IMR-90 (cell line): ENCODE measurements around the gene EHHADH. TPM values are rescaled to one million over a fixed set of nuclear protein-coding genes. Genes with fewer than 3 reads are reported as not detected.

Experiments
- ATAC-seq: fragments of 200-7000 bp; cut with Tn5 transposase; 2 replicates; pipeline ENCODE4 v1.9.1; 2020; ENCODE audit warnings: low read depth, mild to moderate bottlenecking, moderate library complexity
- BruUV-seq: library from RNA; stranded (reverse); fragments of 400-500 nt; replicated peaks from 2 replicates; lab custom pipeline; 2021; lab: Mats Ljungman, UMichigan
- CTCF ChIA-PET: fragments of 300-600 bp; formaldehyde crosslinking; extraction: SDS; loops from one replicate; lab custom pipeline; 2021; ENCODE audit warnings: antibody characterized with exemption; lab: Yijun Ruan, JAX
- POLR2A ChIA-PET: fragments of 300-600 bp; sonication (Branson Sonifier 250); formaldehyde crosslinking; loops from one replicate; lab custom pipeline; 2022; ENCODE audit warnings: antibody characterized with exemption; ENCODE audit not compliant: unreplicated experiment; lab: Charles Lee
- DNase-seq: peaks from one replicate; pipeline ENCODE4 v3.0.0; 2013
- H2AFZ ChIP-seq: replicated peaks from 2 replicates; pipeline ENCODE3; 2013; ENCODE audit warnings: low read length, mild to moderate bottlenecking; ENCODE audit not compliant: poor library complexity
- H2AK5ac ChIP-seq: 2 replicates; pipeline ENCODE4 v1.6.1; 2013; ENCODE audit warnings: low read depth, low read length, inconsistent platforms
- H2AK9ac ChIP-seq: replicated peaks from 2 replicates; pipeline ENCODE3; 2013; ENCODE audit warnings: mild to moderate bottlenecking, low read depth, low read length, moderate library complexity; ENCODE audit not compliant: poor library complexity
- H2BK120ac ChIP-seq: 2 replicates; pipeline ENCODE4 v1.6.1; 2013; ENCODE audit warnings: low read depth, low read length, inconsistent platforms
- H2BK15ac ChIP-seq: 3 replicates; pipeline ENCODE4 v1.6.1; 2013; ENCODE audit warnings: low read depth, low read length, inconsistent platforms
- H2BK20ac ChIP-seq: 2 replicates; pipeline ENCODE4 v1.6.1; 2013; ENCODE audit warnings: low read depth, mild to moderate bottlenecking, inconsistent platforms, low read length, moderate library complexity
- H2BK5ac ChIP-seq: 2 replicates; pipeline ENCODE4 v1.6.1; 2013; ENCODE audit warnings: mild to moderate bottlenecking, low read depth, low read length, inconsistent platforms; ENCODE audit not compliant: poor library complexity, severe bottlenecking
- H3K14ac ChIP-seq: replicated peaks from 2 replicates; pipeline ENCODE4 v1.6.1; 2013; ENCODE audit warnings: low read depth, low read length, inconsistent platforms
- H3K18ac ChIP-seq: 2 replicates; pipeline ENCODE4 v1.6.1; 2013; ENCODE audit warnings: low read depth, low read length, control low read depth
- H3K23ac ChIP-seq: 2 replicates; pipeline ENCODE4 v1.6.1; 2013; ENCODE audit warnings: low read depth, low read length, inconsistent platforms
- H3K27ac ChIP-seq: 2 replicates; pipeline ENCODE4 v1.5.1; 2013; ENCODE audit warnings: mild to moderate bottlenecking, control low read depth, low read length; ENCODE audit not compliant: insufficient read depth
- H3K27me3 ChIP-seq: 2 replicates; pipeline ENCODE4 v1.6.1; 2013; ENCODE audit warnings: low read length; ENCODE audit not compliant: control insufficient read depth, insufficient read depth
- H3K36me3 ChIP-seq: 2 replicates; pipeline ENCODE4 v1.6.1; 2013; ENCODE audit warnings: low read length, mixed read lengths; ENCODE audit not compliant: control insufficient read depth, insufficient read depth
- H3K4ac ChIP-seq: 2 replicates; pipeline ENCODE4 v1.6.1; 2013; ENCODE audit warnings: low read depth, low read length, inconsistent platforms
- H3K4me1 ChIP-seq: 2 replicates; pipeline ENCODE4 v1.6.1; 2013; ENCODE audit warnings: low read length, mixed read lengths; ENCODE audit not compliant: control insufficient read depth, insufficient read depth
- H3K4me2 ChIP-seq: 2 replicates; pipeline ENCODE4 v1.6.1; 2013; ENCODE audit warnings: low read depth, mild to moderate bottlenecking, control low read depth, low read length, moderate library complexity
- H3K4me3 ChIP-seq: 2 replicates; pipeline ENCODE4 v1.5.1; 2013; ENCODE audit warnings: low read depth, mild to moderate bottlenecking, control low read depth, low read length, moderate library complexity; ENCODE audit not compliant: insufficient read depth
- H3K56ac ChIP-seq: 2 replicates; pipeline ENCODE4 v1.6.1; 2013; ENCODE audit warnings: low read length, inconsistent platforms; ENCODE audit not compliant: insufficient read depth; ENCODE audit errors: extremely low read depth
- H3K79me1 ChIP-seq, 2 experiments: 2 replicates each; pipeline ENCODE4 v1.6.1; 2013; ENCODE audit warnings: low read length in 2 of 2, inconsistent platforms in 1 of 2, low read depth in 1 of 2
- H3K9ac ChIP-seq: 2 replicates; pipeline ENCODE4 v1.6.1; 2013; ENCODE audit warnings: low read depth, low read length, control low read depth
- H3K9me1 ChIP-seq: 2 replicates; pipeline ENCODE4 v1.6.1; 2013; ENCODE audit warnings: low read length, inconsistent platforms; ENCODE audit not compliant: insufficient read depth
- H3K9me3 ChIP-seq: 2 replicates; pipeline ENCODE4 v1.6.1; 2013; ENCODE audit warnings: low read length; ENCODE audit not compliant: control insufficient read depth, insufficient read depth
- H4K20me1 ChIP-seq: 2 replicates; pipeline ENCODE4 v1.6.1; 2013; ENCODE audit warnings: low read length, inconsistent platforms; ENCODE audit not compliant: insufficient read depth
- H4K5ac ChIP-seq: 2 replicates; pipeline ENCODE4 v1.6.1; 2013; ENCODE audit warnings: mild to moderate bottlenecking, low read depth, low read length, control low read depth
- H4K8ac ChIP-seq, 2 experiments: 2 replicates each; pipeline ENCODE4 v1.6.1; 2013; ENCODE audit warnings: low read depth in 2 of 2, low read length in 2 of 2, control low read depth in 1 of 2, inconsistent platforms in 1 of 2
- H4K91ac ChIP-seq: 2 replicates; pipeline ENCODE4 v1.6.1; 2013; ENCODE audit warnings: low read depth, low read length, inconsistent platforms; ENCODE audit not compliant: insufficient read depth
- BHLHE40 ChIP-seq: fragments of 150-350 bp; IDR thresholded peaks from 2 replicates; pipeline ENCODE4 v1.6.1; 2016; ENCODE audit warnings: mild to moderate bottlenecking, low read depth, low read length
- CHD1 ChIP-seq: IDR thresholded peaks from 2 replicates; pipeline ENCODE4 v1.6.1; 2012; ENCODE audit warnings: low read depth, low read length, improper control_type of control experiment
- FOS ChIP-seq: fragments of 150-350 bp; IDR thresholded peaks from 2 replicates; pipeline ENCODE4 v1.6.1; 2016; ENCODE audit warnings: low read depth, low read length
- MAFK ChIP-seq: IDR thresholded peaks from 2 replicates; pipeline ENCODE4 v1.6.1; 2012; ENCODE audit warnings: low read depth, low read length, improper control_type of control experiment
- POLR2A ChIP-seq: IDR thresholded peaks from 2 replicates; pipeline ENCODE4 v1.6.1; 2012; ENCODE audit warnings: mild to moderate bottlenecking, low read depth, low read length
- RCOR1 ChIP-seq: IDR thresholded peaks from 2 replicates; pipeline ENCODE4 v1.6.1; 2012; ENCODE audit warnings: mild to moderate bottlenecking, low read length, improper control_type of control experiment; ENCODE audit not compliant: insufficient replicate concordance
- RFX5 ChIP-seq: IDR thresholded peaks from 2 replicates; pipeline ENCODE4 v1.8.0; 2012; ENCODE audit warnings: low read depth, mild to moderate bottlenecking, low read length, moderate library complexity
- SMC3 ChIP-seq: fragments of 150-350 bp; IDR thresholded peaks from 2 replicates; pipeline ENCODE4 v1.6.1; 2016; ENCODE audit warnings: low read depth, mild to moderate bottlenecking, antibody characterized with exemption, low read length, moderate library complexity
- USF2 ChIP-seq: fragments of 150-350 bp; IDR thresholded peaks from 2 replicates; pipeline ENCODE4 v1.6.1; 2017; ENCODE audit warnings: mild to moderate bottlenecking, antibody characterized with exemption, low read length, low read depth
- whole genome bisulfite sequencing, 2 experiments: methylation state at CpG; one replicate each; pipeline versions ENCODE4 v1.1.5 to v1.1.7; 2013; ENCODE audit warnings: missing lambda C conversion rate in 2 of 2; ENCODE audit not compliant: insufficient read length in 1 of 2; ENCODE audit errors: extremely low coverage in 2 of 2; 5-methylcytosine and 5-hydroxymethylcytosine counted together
- dilution Hi-C: fragments of 300-500 bp; cut with HindIII; formaldehyde crosslinking; loops from one replicate; pipeline ENCODE4 v1.14.3; 2018; ENCODE audit warnings: low sequenced_read_pairs; ENCODE audit not compliant: unreplicated experiment
- in situ Hi-C: fragments of 300-500 bp; cut with MboI; formaldehyde crosslinking; loops from 3 replicates; pipeline ENCODE4 v1.14.3; 2019; ENCODE audit warnings: low sequenced_read_pairs, inconsistent platforms, mixed read lengths
- intact Hi-C: fragments of 100-400 bp; cut with micrococcal nuclease; formaldehyde crosslinking; loops from 2 replicates; pipeline ENCODE4 v1.10.0; 2022
- polyA plus RNA-seq, 3 experiments: library from polyadenylated mRNA; depleted of rRNA; stranded (reverse); fragments of >200 nt; gene quantifications; 2 replicates each; pipeline ENCODE4 v1.2.3, GENCODE V29; 2012; ENCODE audit warnings: low replicate concordance in 1 of 3
- total RNA-seq: library from RNA; depleted of rRNA; stranded (reverse); fragments of >200 nt; gene quantifications from 2 replicates; pipeline ENCODE4 v1.2.3, GENCODE V29; 2012

The EHHADH gene
- total and polyA plus RNA-seq, 2 of the 4 experiments (the other 2 are of a cell fraction): 2.0 to 4.7 TPM

- WGBS, 2 experiments: no CpG with 5 or more reads among the region's 1 CpG
- no peak for DNase-seq
Measured at GRCh38 chr3:185250653-185251052, 3.2 kb downstream of the EHHADH start.

More at GRCh38 chr3:185250653-185251052, 3.2 kb downstream of the EHHADH start:
- Histone ChIP-seq H2AK5ac (no peak overlapping the region), H2BK15ac (no peak overlapping the region), H3K56ac (no peak overlapping the region), H4K20me1 (no peaks in the 10 kb centered on the region), H3K27ac (no peak overlapping the region), H2AFZ (no peak overlapping the region), H4K91ac (no peak overlapping the region), H3K23ac (no peak overlapping the region), H2BK20ac (no peak overlapping the region), H4K8ac (no peak overlapping the region), H3K27me3 (no peaks in the 10 kb centered on the region), H2AK9ac (no peak overlapping the region), H3K79me1 (no peaks in the 10 kb centered on the region), H3K4ac (no peak overlapping the region), H3K4me2 (no peak overlapping the region), H3K18ac (no peak overlapping the region), H2BK120ac (no peak overlapping the region), H3K9me3 (no peaks in the 10 kb centered on the region), H2BK5ac (no peak overlapping the region), H3K9ac (no peak overlapping the region), H4K5ac (no peak overlapping the region), H3K14ac (no peak overlapping the region), H3K36me3 (no peaks in the 10 kb centered on the region), H3K9me1 (no peaks in the 10 kb centered on the region), H3K4me3 (no peak overlapping the region), H3K4me1 (no peaks in the 10 kb centered on the region)
- BruUV-seq: no TSS peak
- no peak for TF ChIP-seq BHLHE40
- TF ChIP-seq CHD1: no peak
- no peak for TF ChIP-seq SMC3
- TF ChIP-seq MAFK: no peak
- TF ChIP-seq RFX5: no peak
- TF ChIP-seq RCOR1: no peak
- no peak for TF ChIP-seq FOS
- no peak for TF ChIP-seq USF2
- TF ChIP-seq POLR2A: no peak
- dilution Hi-C loops (no loop called here), in situ Hi-C loops (no loop called here), intact Hi-C loops (no loop called here)
- ChIA-PET CTCF (interaction anchor here (0.7 to 1.1 kb wide), 2 partner anchors 24 to 25 kb away, joined by 3 to 10 read pairs; no protein-coding TSS in a partner anchor), POLR2A (no interaction called here)
- no peak for ATAC-seq
